ENCODE data around the gene HSPA1B. TPM values are rescaled to one million over a fixed set of nuclear protein-coding genes. Genes with fewer than 3 reads are reported as not detected.
"Not testable (repeated sequence)": the region's sequence is repeated elsewhere in the genome, so short reads cannot be mapped to it uniquely, and the experiment has no call there.

HSPA1B gene
- total RNA-seq, 2 experiments from 2014 or later = 59.5 to 62.3 TPM

- CTCF ChIA-PET = no interaction called here
- no peak overlapping the region for H3K4me3 Mint-ChIP-seq
- intact Hi-C loops (cut with micrococcal nuclease) = no loop called here
- peaks cover 16% of the 10 kb centered on the region for H3K4me1 Mint-ChIP-seq (ENCODE audit: low read depth)
- H3K36me3 Mint-ChIP-seq = peaks cover 42% of the 10 kb centered on the region
- POLR2A ChIA-PET = no interaction called here
- H3K27ac Mint-ChIP-seq = no peak overlapping the region
- H3K27me3 Mint-ChIP-seq = no peaks in the 10 kb centered on the region
- no peaks in the 10 kb centered on the region for H3K9me3 Mint-ChIP-seq
- no peak for DNase-seq
Observed at GRCh38 chr6:31842053-31842452, 14.5 kb downstream of the HSPA1B start.

- Mint-ChIP-seq H3K4me1 (ENCODE audit: low read depth) (no peaks in the 10 kb centered on the region), H3K27ac (no peak overlapping the region), H3K4me3 (no peak overlapping the region), H3K36me3 (peaks cover 17% of the 10 kb centered on the region), H3K27me3 (no peaks in the 10 kb centered on the region), H3K9me3 (no peaks in the 10 kb centered on the region)
- intact Hi-C loops (cut with micrococcal nuclease) = no loop called here
- no peak for DNase-seq
- POLR2A ChIA-PET = interaction anchor here (0.6 kb wide), 2 partner anchors 14 to 39 kb away, joined by 3 read pairs; no protein-coding TSS in a partner anchor
- CTCF ChIA-PET = interaction anchor here (0.7 kb wide), 1 partner anchor 11 kb away, joined by 3 read pairs; no protein-coding TSS in a partner anchor
Observed at GRCh38 chr6:31844507-31844906, 17.0 kb downstream of the HSPA1B start.

GRCh38 chr6:31847276-31847978 lies 19.9 kb downstream of the HSPA1B start:
- no peaks in the 10 kb centered on the region for H3K4me1 Mint-ChIP-seq (ENCODE audit: low read depth)
- CTCF ChIA-PET = no interaction called here
- H3K36me3 Mint-ChIP-seq = peaks cover 2% of the 10 kb centered on the region
- POLR2A ChIA-PET = interaction anchor here (0.7 kb wide), 1 partner anchor 103 kb away, joined by 4 read pairs; no protein-coding TSS in a partner anchor
- DNase-seq = no peak
- no peak overlapping the region for H3K4me3 Mint-ChIP-seq
- H3K27me3 Mint-ChIP-seq = no peaks in the 10 kb centered on the region
- H3K9me3 Mint-ChIP-seq = no peaks in the 10 kb centered on the region
- H3K27ac Mint-ChIP-seq = no peak overlapping the region
- intact Hi-C loops (cut with micrococcal nuclease) = no loop called here

- H3K36me3 Mint-ChIP-seq = peaks cover 6% of the 10 kb centered on the region
- ChIA-PET CTCF (no interaction called here), POLR2A (interaction anchor here (0.7 kb wide), 1 partner anchor 93 kb away, joined by 3 read pairs; no protein-coding TSS in a partner anchor)
- H3K9me3 Mint-ChIP-seq = peaks cover 6% of the 10 kb centered on the region
- no peaks in the 10 kb centered on the region for H3K4me1 Mint-ChIP-seq (ENCODE audit: low read depth)
- DNase-seq = no peak
- no peak overlapping the region for H3K27ac Mint-ChIP-seq
- intact Hi-C loops (cut with micrococcal nuclease) = no loop called here
- no peaks in the 10 kb centered on the region for H3K27me3 Mint-ChIP-seq
- H3K4me3 Mint-ChIP-seq = no peak overlapping the region
Observed at GRCh38 chr6:31850765-31851484, 23.4 kb downstream of the HSPA1B start.

GRCh38 chr6:31851485-31851832 lies 23.9 kb downstream of the HSPA1B start:
- intact Hi-C loops (cut with micrococcal nuclease) = no loop called here
- no peaks in the 10 kb centered on the region for H3K4me1 Mint-ChIP-seq (ENCODE audit: low read depth)
- no peak overlapping the region for H3K4me3 Mint-ChIP-seq
- POLR2A ChIA-PET = no interaction called here
- no peak overlapping the region for H3K27ac Mint-ChIP-seq
- peaks cover 6% of the 10 kb centered on the region for H3K36me3 Mint-ChIP-seq
- DNase-seq = no peak
- no peaks in the 10 kb centered on the region for H3K27me3 Mint-ChIP-seq
- CTCF ChIA-PET = no interaction called here
- H3K9me3 Mint-ChIP-seq = peaks cover 6% of the 10 kb centered on the region

GRCh38 chr6:31851980-31852718 lies 24.6 kb downstream of the HSPA1B start:
- CTCF ChIA-PET; H3K4me1 Mint-ChIP-seq (ENCODE audit: low read depth); H3K4me3 Mint-ChIP-seq; DNase-seq; H3K9me3 Mint-ChIP-seq; H3K27me3 Mint-ChIP-seq; intact Hi-C loops (cut with micrococcal nuclease); POLR2A ChIA-PET; H3K36me3 Mint-ChIP-seq; H3K27ac Mint-ChIP-seq: not testable (repeated sequence)

- H3K4me3 Mint-ChIP-seq; POLR2A ChIA-PET; intact Hi-C loops (cut with micrococcal nuclease); CTCF ChIA-PET; H3K27me3 Mint-ChIP-seq; H3K27ac Mint-ChIP-seq; DNase-seq; H3K9me3 Mint-ChIP-seq: not testable (repeated sequence)
- Mint-ChIP-seq H3K36me3 (peaks cover 12% of the 10 kb centered on the region), H3K4me1 (ENCODE audit: low read depth) (peaks cover 14% of the 10 kb centered on the region)
Observed at GRCh38 chr6:31857774-31858173, 30.2 kb downstream of the HSPA1B start.

- H3K36me3 Mint-ChIP-seq = peaks cover 12% of the 10 kb centered on the region
- POLR2A ChIA-PET = no interaction called here
Observed at GRCh38 chr6:31858707-31859106, 31.2 kb downstream of the HSPA1B start.

GRCh38 chr6:31859923-31860322 lies 32.4 kb downstream of the HSPA1B start:
- intact Hi-C loops (cut with micrococcal nuclease) = no loop called here
- peaks cover 20% of the 10 kb centered on the region for H3K4me1 Mint-ChIP-seq (ENCODE audit: low read depth)
- H3K27ac Mint-ChIP-seq = no peak overlapping the region
- POLR2A ChIA-PET = no interaction called here
- no peak overlapping the region for H3K4me3 Mint-ChIP-seq
- H3K36me3 Mint-ChIP-seq = peaks cover 12% of the 10 kb centered on the region
- no peak for DNase-seq
- CTCF ChIA-PET = interaction anchor here (1.0 kb wide), 1 partner anchor 130 kb away, joined by 3 read pairs; no protein-coding TSS in a partner anchor
- H3K9me3 Mint-ChIP-seq = no peaks in the 10 kb centered on the region
- peaks cover 2% of the 10 kb centered on the region for H3K27me3 Mint-ChIP-seq

More at GRCh38 chr6:31858707-31859106, 31.2 kb downstream of the HSPA1B start:
- no peak for DNase-seq
- Mint-ChIP-seq H3K27me3 (peaks cover 2% of the 10 kb centered on the region), H3K4me1 (ENCODE audit: low read depth) (peaks cover 17% of the 10 kb centered on the region), H3K4me3 (no peak overlapping the region), H3K27ac (no peak overlapping the region), H3K9me3 (no peaks in the 10 kb centered on the region)
- intact Hi-C loops (cut with micrococcal nuclease) = no loop called here
- CTCF ChIA-PET = interaction anchor here (1.0 kb wide), 1 partner anchor 129 kb away, joined by 3 read pairs; no protein-coding TSS in a partner anchor

GRCh38 chr6:31860349-31860748 lies 32.8 kb downstream of the HSPA1B start:
- ChIA-PET CTCF (no interaction called here), POLR2A (no interaction called here)
- no peak for DNase-seq
- intact Hi-C loops (cut with micrococcal nuclease) = no loop called here
- Mint-ChIP-seq H3K4me3 (no peak overlapping the region), H3K36me3 (peaks cover 12% of the 10 kb centered on the region), H3K4me1 (ENCODE audit: low read depth) (peaks cover 20% of the 10 kb centered on the region), H3K27ac (no peak overlapping the region), H3K27me3 (peaks cover 2% of the 10 kb centered on the region), H3K9me3 (no peaks in the 10 kb centered on the region)

GRCh38 chr6:31861150-31861549 lies 33.6 kb downstream of the HSPA1B start:
- Mint-ChIP-seq H3K27me3 (peaks cover 2% of the 10 kb centered on the region), H3K36me3 (peaks cover 12% of the 10 kb centered on the region), H3K4me1 (ENCODE audit: low read depth) (peaks cover 20% of the 10 kb centered on the region), H3K27ac (no peak overlapping the region), H3K4me3 (peak overlapping the region; percentile 95), H3K9me3 (no peaks in the 10 kb centered on the region)
- POLR2A ChIA-PET = no interaction called here
- DNase-seq = no peak
- intact Hi-C loops (cut with micrococcal nuclease) = no loop called here
- CTCF ChIA-PET = no interaction called here

GRCh38 chr6:31861919-31862343 lies 34.4 kb downstream of the HSPA1B start:
- Mint-ChIP-seq H3K36me3 (peaks cover 12% of the 10 kb centered on the region), H3K27me3 (peaks cover 2% of the 10 kb centered on the region), H3K4me1 (ENCODE audit: low read depth) (peaks cover 20% of the 10 kb centered on the region), H3K9me3 (no peaks in the 10 kb centered on the region), H3K4me3 (peak overlapping the region; percentile 95), H3K27ac (peak overlapping the region; percentile 89)
- ChIA-PET CTCF (interaction anchor here (1.8 to 2.0 kb wide), 2 partner anchors 35 to 62 kb away, joined by 4 to 8 read pairs; partner anchors contain the start of gene HSPA1B), POLR2A (interaction anchor here (1.7 to 2.0 kb wide), 2 partner anchors 24 to 36 kb away, joined by 6 to 9 read pairs; partner anchors contain the start of gene EHMT2)
- intact Hi-C loops (cut with micrococcal nuclease) = no loop called here
- no peak for DNase-seq

All from activated CD4-positive, alpha-beta memory T cell treated with anti-CD3 and anti-CD28 coated beads for 36 hours (primary cell).